ENCODE measurements around the gene RPP30. TPM values are rescaled to one million over a fixed set of nuclear protein-coding genes. Genes with fewer than 3 reads are reported as not detected.

The RPP30 gene
- total and polyA plus RNA-seq, 2 of the 13 experiments (the other 11 are each of a cell fraction or from before 2014, with no cell fraction given): 27.1 to 65.0 TPM

DNA sequence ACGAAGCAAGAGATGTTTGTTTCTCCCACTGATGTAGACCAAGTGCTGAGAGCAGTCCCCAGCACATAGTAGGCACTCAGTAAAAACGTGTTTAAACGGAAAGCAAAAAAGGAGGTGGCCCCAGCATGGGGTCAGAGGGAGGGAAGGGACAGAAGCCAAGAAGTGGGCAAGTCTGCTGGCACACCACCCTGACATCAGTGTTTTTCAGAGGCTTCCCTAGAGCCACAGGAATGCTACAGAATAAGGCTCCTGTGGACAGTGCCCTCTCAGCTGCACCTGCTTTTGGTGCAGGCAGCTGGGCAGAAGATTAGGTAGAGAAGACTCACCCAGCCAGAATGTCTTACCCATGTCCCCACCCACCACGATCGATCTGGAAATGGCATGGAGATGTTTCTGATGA, 57.4 kb downstream of the RPP30 start:
- Histone ChIP-seq H3K9ac (ENCODE audit: insufficient read depth, low read depth, low read length) (no peak overlapping the region), H3K4me2 (ENCODE audit: low read depth, low read length) (no peak overlapping the region), H3K27ac (ENCODE audit: extremely low read length, insufficient read depth, low read length) (no peak overlapping the region), H3K36me3 (replicated peaks in 1 of 2; ENCODE audit: control insufficient read depth in 1 of 2, insufficient read depth in 2 of 2, low read length in 2 of 2) (no peaks in the 10 kb centered on the region), H3K9me3 (ENCODE audit: low read length) (no peaks in the 10 kb centered on the region), H2AFZ (ENCODE audit: low read length) (no peak overlapping the region), H3K4me1 (ENCODE audit: insufficient read depth, low read length) (peaks cover 61% of the 10 kb centered on the region), H3K27me3 (ENCODE audit: control insufficient read depth in 1 of 2, insufficient read depth in 2 of 2, low read length in 2 of 2) (no peaks in the 10 kb centered on the region), H4K20me1 (ENCODE audit: insufficient read depth, low read length) (no peaks in the 10 kb centered on the region), H3K79me2 (ENCODE audit: insufficient read depth, low read length) (no peaks in the 10 kb centered on the region), H3K4me3 (replicated peaks in 1 of 3; ENCODE audit: insufficient read depth in 1 of 3, low read depth in 2 of 3, low read length in 3 of 3) (no peak overlapping the region)
- DNase-seq (ENCODE audit: low spot score) (no peak), ATAC-seq (no peak), FAIRE-seq (no peak)
- WGBS (ENCODE audit: low lambda C conversion rate): 91% methylated on average over 5 of the region's 5 CpGs
- BruUV-seq (replicated peaks): no TSS peak
- in situ Hi-C loops (cut with HindIII; ENCODE audit: extremely low pct_ligation_motif_present, low pct_unique_long_range_greater_than_20kb): no loop called here
- CTCF ChIA-PET (ENCODE audit: low intra/inter-chr PET ratio, low total read pairs): no interaction called here
- TF ChIP-seq, protein P1, sequence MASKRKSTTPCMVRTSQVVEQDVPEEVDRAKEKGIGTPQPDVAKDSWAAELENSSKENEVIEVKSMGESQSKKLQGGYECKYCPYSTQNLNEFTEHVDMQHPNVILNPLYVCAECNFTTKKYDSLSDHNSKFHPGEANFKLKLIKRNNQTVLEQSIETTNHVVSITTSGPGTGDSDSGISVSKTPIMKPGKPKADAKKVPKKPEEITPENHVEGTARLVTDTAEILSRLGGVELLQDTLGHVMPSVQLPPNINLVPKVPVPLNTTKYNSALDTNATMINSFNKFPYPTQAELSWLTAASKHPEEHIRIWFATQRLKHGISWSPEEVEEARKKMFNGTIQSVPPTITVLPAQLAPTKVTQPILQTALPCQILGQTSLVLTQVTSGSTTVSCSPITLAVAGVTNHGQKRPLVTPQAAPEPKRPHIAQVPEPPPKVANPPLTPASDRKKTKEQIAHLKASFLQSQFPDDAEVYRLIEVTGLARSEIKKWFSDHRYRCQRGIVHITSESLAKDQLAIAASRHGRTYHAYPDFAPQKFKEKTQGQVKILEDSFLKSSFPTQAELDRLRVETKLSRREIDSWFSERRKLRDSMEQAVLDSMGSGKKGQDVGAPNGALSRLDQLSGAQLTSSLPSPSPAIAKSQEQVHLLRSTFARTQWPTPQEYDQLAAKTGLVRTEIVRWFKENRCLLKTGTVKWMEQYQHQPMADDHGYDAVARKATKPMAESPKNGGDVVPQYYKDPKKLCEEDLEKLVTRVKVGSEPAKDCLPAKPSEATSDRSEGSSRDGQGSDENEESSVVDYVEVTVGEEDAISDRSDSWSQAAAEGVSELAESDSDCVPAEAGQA (IDR thresholded peaks at IDR 0.05; ENCODE audit: low read depth): no peak
- TF ChIP-seq, protein P1 (CRISPR knock-in tag; IDR thresholded peaks at IDR 0.05; ENCODE audit: borderline replicate concordance): no peak
- TF ChIP-seq ZKSCAN1 (IDR thresholded peaks at IDR 0.05; ENCODE audit: low read length): 0 out of 2 replicates have a peak, but pooled peaks have one; percentile 40
- intact Hi-C loops (cut with micrococcal nuclease; ENCODE audit: unreplicated experiment): no loop called here
- POLR2A ChIA-PET: interaction anchor here (2.4 to 3.0 kb wide), 2 partner anchors 7 to 17 kb away, joined by 11 to 41 read pairs; partner anchors contain the start of gene ANKRD1

Measured in HepG2 (cell line).